Measurements from ENCODE around the gene UMODL1.

DNA sequence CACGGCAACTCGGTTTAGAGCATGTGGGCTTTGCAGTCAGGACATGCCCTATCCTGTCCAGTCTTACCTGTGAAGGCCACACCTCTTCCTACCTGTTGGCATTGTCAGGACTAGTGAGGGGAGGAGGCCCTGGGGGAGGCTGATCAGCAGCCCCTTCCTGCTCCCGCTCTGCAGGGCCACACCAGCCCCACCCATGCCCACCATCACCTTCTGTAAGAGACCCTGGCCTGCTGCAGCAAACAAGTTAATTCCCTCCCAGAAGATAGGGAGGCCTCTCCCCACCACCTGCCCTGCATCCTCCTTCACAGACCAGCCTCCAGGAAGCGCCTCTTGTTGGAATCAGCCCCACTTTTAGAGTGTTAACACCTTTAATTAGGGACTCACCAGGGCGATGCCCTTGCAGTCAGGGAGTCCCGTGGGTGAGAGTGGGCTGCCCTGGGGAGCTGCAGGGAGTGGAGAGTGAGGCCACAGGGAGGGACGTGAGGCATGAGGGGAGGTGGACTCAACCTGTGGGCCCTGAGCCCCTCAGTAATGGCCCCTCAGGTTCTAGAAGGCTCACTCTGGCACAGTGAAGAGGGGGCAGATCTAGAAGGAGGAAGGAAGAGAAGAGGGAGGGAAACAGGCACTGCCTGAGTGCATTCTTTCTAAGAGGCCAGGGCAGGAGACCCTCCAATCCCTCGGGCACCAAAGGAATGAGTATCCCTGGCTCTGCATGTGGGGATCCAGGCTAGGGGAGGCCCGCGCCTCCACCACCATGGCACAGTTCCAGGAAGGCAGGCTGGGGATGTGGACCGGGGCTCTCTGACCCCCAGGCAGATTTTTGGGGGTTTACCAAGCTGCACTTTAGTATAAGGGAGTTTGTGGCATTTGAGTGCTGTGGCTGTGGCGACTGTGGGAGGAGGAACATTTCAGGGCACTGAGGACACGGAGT lies 8.2 kb downstream of the UMODL1 start:
- TF ChIP-seq POLR2AphosphoS5 (IDR thresholded peaks at IDR 0.05; ENCODE audit: low read depth, low read length) (no peak), POLR2A (IDR thresholded peaks at IDR 0.05; ENCODE audit: low read depth, low read length) (no peak)

All from GM12892 (cell line).